T-helper 22 cell (primary cell): ENCODE measurements around the gene ALDH1L1.
"Not testable (repeated sequence)": the region's sequence is repeated elsewhere in the genome, so short reads cannot be mapped to it uniquely, and the experiment has no call there.

Source experiments
- DNase-seq: peaks from one replicate; pipeline ENCODE4 v3.0.0-alpha.2; 2020; ENCODE audit warnings: low read depth

ALDH1L1 gene

DNA sequence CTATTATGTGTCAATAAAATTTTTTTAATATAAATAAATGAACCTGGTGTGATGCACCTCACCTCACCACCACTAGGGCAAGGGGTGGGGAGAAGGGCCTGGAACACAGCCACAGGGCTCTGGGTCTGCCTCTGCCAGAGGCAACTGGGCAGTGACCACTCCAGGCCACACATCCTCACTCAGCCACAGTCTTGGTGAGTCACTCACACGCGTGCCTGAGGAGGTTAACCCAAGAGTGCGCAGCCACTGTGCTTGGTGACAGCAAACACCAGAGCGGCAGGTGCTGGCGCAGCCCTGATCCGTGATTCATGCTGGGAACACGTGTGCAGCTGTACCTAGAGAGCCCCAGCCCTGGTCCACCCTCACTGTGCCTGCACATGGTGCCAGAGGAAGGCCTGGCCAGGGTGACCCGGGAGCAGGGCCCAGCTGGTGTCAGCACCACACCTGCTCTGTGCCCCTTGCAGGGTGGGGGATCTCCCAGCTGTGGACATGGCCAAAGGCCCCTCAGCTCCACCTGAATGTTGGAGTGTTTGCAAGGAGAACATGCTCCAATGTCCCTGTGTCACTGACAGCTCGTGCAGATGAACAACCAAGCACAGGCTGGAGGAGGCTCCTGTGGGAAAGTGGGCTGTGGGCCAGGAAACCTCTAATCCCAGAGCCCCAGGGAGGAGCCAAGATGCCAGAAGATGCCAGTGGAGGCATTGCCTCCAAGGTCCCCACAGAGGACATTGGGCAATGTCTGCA is 98.6 kb downstream of the ALDH1L1 start:
- no peak for DNase-seq

DNA sequence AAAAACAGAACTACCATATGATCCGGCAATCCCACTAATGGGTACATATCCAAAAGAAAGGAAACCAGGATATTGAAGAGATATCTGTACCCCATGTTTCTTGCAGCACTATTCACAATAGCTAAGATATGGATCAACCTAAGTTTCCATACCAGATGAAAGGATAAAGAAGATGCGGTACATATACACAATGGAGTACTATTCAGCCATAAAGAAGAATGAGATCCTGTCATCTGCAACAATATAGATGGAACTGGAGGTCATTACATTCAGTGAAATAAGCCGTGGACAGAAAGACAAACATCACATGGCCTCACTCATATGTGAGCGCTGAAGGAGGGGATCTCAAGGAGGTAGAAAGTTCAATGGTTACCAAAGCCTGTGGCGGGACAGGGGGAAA is 99.4 kb downstream of the ALDH1L1 start:
- no peak for DNase-seq

- no peak for DNase-seq
Observed at GRCh38 chr3:126078866-126079265, 101.5 kb downstream of the ALDH1L1 start.

- no peak for DNase-seq
Observed at GRCh38 chr3:126077754-126078153, 102.6 kb downstream of the ALDH1L1 start.

DNA sequence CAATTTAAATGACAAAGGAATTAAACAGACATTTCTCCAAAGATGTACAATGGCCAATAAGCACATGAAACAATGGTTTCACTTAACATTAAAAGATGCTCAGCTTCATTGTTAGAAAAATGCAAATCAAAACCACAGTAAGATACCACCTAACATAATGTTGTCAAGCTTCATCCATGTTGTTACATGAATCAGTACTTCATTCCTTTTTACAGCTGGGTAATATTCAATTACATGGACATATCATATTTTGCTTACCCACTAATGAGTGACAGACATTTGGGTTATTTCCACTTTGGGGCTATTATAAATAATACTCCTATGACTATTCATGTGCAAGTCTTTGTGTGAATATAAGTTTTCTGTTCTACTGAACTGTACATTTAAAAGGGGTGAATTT is 104.2 kb downstream of the ALDH1L1 start:
- DNase-seq, result no peak

DNA sequence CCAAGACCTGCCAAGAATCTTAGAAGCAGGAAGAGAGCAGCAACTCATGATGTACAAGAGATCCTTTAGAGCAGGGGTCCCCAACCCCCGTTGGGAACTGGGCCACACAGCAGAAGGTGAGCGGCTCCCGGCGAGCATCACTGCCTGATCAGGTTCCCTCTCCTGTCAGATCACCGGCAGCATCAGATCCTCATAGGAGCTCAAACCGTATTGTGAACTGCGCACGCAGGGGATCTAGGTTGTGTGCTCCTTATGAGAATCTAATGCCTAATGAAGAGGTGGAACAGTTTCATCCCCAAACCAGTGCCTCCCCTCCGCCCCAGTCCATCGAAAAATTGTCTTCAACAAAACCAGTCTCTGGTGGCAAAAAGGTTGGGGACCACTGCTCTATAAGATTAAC is 110.2 kb downstream of the ALDH1L1 start:
- DNase-seq, result no peak

GRCh38 chr3:126067959-126068358 is 112.4 kb downstream of the ALDH1L1 start:
- DNase-seq, result no peak

- DNase-seq, result not testable (repeated sequence)
Observed at GRCh38 chr3:126066676-126067075, 113.7 kb downstream of the ALDH1L1 start.

- DNase-seq, result no peak
Observed at GRCh38 chr3:126065876-126066275, 114.5 kb downstream of the ALDH1L1 start.

GRCh38 chr3:126064627-126065258 is 115.6 kb downstream of the ALDH1L1 start:
- DNase-seq, result no peak

- no peak for DNase-seq
Observed at GRCh38 chr3:126063358-126063965, 116.9 kb downstream of the ALDH1L1 start.

GRCh38 chr3:126061301-126062032 is 118.9 kb downstream of the ALDH1L1 start:
- no peak for DNase-seq

GRCh38 chr3:126060613-126061145 is 119.7 kb downstream of the ALDH1L1 start:
- DNase-seq, result no peak

GRCh38 chr3:126058666-126059065 is 121.7 kb downstream of the ALDH1L1 start:
- no peak for DNase-seq

DNA sequence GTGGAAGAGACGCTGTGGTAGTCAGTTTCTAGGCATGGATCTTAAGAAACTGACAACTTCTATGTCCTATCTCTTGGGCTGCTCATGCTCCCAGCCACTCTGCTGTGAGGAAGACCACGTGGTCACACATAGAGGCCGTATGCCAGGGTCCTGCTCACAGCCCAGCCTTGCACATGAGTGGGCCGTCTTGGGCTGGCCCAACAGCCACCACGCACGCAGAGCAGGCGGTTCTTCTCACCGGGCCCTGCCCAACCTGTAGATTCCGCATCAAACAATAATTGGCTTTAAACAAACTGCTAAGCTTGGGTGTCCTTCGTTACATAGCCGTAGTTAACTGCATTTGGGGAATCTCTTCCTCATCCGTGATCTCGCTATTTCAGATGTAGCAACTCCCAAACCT is 122.5 kb downstream of the ALDH1L1 start:
- DNase-seq, result no peak

- no peak for DNase-seq
Observed at GRCh38 chr3:126057501-126057819, 122.9 kb downstream of the ALDH1L1 start.

DNA sequence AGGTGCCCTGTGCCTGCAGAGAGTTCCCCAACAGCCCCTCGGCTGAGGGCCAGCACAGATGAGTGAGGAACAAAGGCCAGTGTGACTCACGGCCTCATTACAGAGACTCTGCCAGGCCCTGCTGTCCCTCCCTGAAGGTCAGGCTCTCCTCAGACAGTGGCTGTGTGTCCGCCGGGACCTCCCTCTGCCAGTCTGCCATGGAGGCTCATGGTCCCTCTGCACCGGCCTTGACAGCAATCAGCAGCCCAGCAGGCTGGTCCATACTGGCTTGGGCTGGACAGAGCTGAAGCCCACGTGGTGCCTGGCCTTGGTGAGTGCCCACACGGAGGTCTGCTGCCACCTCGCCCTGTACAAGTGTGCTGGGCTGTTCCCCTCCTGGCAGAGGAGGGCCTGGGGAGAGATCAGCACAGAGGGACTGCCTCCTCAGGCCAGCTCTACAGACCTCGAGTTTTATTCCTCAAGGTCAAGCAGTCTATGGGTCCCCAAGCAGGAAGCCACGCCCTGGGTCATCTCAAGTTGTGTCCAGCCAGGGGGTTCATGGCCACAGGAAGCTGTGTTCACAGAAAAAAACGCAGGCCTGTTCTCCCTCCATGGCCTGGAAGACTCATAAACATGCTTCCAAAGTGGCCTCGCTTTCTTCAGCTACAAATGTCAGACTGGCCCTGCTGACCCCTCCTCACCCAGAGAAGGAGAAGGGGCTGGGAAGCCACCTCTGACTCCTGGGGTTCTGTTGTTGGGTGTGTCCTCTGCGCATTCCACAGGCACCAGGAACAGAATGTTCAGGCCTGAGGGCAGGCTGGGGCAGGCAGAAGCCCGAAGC is 123.5 kb downstream of the ALDH1L1 start:
- no peak for DNase-seq

- DNase-seq, result no peak
Observed at GRCh38 chr3:126056088-126056487, 124.3 kb downstream of the ALDH1L1 start.

DNA sequence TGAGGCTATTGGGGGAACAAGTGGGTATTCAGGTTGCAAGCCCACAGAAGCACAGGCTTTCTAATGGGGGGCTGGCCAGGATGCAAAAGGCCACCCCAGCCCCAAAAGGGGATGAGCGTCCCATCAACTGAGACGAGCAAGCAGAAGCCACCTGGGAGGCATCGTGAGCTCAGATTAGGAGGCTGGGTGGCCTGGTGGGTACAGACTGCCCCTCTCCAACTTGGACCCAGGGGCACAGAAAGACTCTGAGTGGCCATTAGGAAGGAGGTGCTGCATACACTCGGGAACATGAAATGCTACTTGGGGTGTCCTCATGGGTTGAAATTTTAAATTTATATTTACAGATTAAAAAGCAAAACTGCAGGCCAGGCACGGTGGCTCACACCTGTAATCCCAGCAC is 125.5 kb downstream of the ALDH1L1 start:
- DNase-seq, result no peak

GRCh38 chr3:126053949-126054569 is 126.3 kb downstream of the ALDH1L1 start:
- DNase-seq, result no peak
